ENCODE data around the gene ATP10A.

DNA sequence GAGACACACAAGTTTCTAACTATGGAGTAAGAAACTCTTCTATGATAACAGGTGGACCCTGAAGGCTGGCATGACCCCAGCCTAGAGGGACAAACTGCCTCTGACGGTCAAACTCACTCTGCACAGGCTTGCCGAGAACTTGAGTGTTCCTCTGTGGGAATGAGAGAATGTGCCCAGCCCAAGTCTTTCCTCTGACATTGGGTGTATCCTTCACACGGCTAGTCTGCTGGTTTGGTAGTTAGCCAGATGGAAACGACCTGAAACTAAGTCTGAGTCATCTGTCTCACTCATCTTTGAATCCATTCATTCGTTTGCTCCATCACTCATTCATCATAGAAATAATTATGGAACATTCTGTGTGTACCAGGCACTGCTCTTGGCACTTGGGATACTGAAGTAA lies 198.4 kb downstream of the ATP10A start:
- TF ChIP-seq CTCF (IDR thresholded peaks at IDR 0.05) (no peak), POLR2AphosphoS5 (IDR thresholded peaks at IDR 0.05) (no peak), POLR2A (IDR thresholded peaks at IDR 0.05) (no peak)
